Lower lobe of right lung (tissue), 2 donors: ENCODE measurements around the gene OR56B4. TPM values are rescaled to one million over a fixed set of nuclear protein-coding genes. Genes with fewer than 3 reads are reported as not detected.

Experiments
- ATAC-seq, 2 donors: fragments of 200-7000 bp; cut with Tn5 transposase; one replicate each; pipeline ENCODE4 v1.9.1; 2020 to 2022; ENCODE audit warnings: mild to moderate bottlenecking in 2 of 2, moderate library complexity in 2 of 2
- DNase-seq: peaks from one replicate; pipeline ENCODE4 v3.0.0-alpha.2; 2020
- H3K27ac ChIP-seq: fragments of 200-600 bp; one replicate; pipeline ENCODE4 v1.8.0; 2022
- H3K27me3 ChIP-seq: fragments of 200-600 bp; one replicate; pipeline ENCODE4 v1.8.0; 2022; ENCODE audit warnings: low read depth
- H3K36me3 ChIP-seq: fragments of 200-600 bp; one replicate; pipeline ENCODE4 v1.8.0; 2022; ENCODE audit warnings: mild to moderate bottlenecking
- H3K4me1 ChIP-seq: fragments of 200-600 bp; one replicate; pipeline ENCODE4 v1.8.0; 2022
- H3K4me3 ChIP-seq: fragments of 200-600 bp; one replicate; pipeline ENCODE4 v1.8.0; 2022; ENCODE audit warnings: mild to moderate bottlenecking
- H3K9me3 ChIP-seq: fragments of 200-600 bp; one replicate; pipeline ENCODE4 v1.8.0; 2022
- intact Hi-C: fragments of 100-400 bp; cut with DNase I; formaldehyde crosslinking; loops from one replicate; pipeline ENCODE4 v1.11.0; 2022
- total RNA-seq: library from RNA; stranded (reverse); fragmentation: NEBNext Ultra II Directional; extraction: Animal tissue kit (Norgen Biotek cat#: 25700); gene quantifications from one replicate; pipeline ENCODE4 v1.2.1, GENCODE V29; 2021
- TF ChIP-seq, protein P1 (sequence below): fragments of 200-600 bp; IDR thresholded peaks from one replicate; pipeline ENCODE4 v1.8.0; 2022; ENCODE audit warnings: antibody characterized with exemption, mild to moderate bottlenecking
- donor health status: DM: no; HTN: yes; CAD: no; lungs with severe emphysema.

OR56B4 gene
- total RNA-seq, 1 donor from 2014 or later, result not detected

DNA sequence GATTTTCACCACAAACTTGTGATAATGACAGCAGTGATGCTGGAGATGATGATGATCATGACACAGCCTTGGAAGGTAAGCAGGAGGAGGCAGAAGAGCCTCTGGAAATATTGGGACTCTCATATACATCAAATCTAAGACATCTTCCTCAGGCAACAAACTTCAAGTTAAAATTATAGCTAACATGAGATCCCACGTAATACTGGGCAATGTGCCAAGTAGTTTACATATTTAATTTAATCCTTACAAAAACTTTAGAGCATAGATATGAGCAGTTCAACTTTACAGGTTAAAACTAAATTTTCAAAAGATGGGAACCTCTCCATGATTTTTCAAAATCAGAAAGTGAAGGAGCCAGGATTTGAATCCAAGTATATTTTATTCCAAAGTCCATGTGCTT lies 43.6 kb downstream of the OR56B4 start:
- no peaks in the 10 kb centered on the region for H3K27me3 ChIP-seq
- intact Hi-C loops, result no loop called here
- ATAC-seq (no peak), DNase-seq (no peak)
- TF ChIP-seq, protein P1, sequence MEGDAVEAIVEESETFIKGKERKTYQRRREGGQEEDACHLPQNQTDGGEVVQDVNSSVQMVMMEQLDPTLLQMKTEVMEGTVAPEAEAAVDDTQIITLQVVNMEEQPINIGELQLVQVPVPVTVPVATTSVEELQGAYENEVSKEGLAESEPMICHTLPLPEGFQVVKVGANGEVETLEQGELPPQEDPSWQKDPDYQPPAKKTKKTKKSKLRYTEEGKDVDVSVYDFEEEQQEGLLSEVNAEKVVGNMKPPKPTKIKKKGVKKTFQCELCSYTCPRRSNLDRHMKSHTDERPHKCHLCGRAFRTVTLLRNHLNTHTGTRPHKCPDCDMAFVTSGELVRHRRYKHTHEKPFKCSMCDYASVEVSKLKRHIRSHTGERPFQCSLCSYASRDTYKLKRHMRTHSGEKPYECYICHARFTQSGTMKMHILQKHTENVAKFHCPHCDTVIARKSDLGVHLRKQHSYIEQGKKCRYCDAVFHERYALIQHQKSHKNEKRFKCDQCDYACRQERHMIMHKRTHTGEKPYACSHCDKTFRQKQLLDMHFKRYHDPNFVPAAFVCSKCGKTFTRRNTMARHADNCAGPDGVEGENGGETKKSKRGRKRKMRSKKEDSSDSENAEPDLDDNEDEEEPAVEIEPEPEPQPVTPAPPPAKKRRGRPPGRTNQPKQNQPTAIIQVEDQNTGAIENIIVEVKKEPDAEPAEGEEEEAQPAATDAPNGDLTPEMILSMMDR, result no peak
- no peaks in the 10 kb centered on the region for H3K4me1 ChIP-seq
- no peak overlapping the region for H3K4me3 ChIP-seq
- no peaks in the 10 kb centered on the region for H3K36me3 ChIP-seq
- H3K9me3 ChIP-seq, result no peaks in the 10 kb centered on the region
- no peak overlapping the region for H3K27ac ChIP-seq

DNA sequence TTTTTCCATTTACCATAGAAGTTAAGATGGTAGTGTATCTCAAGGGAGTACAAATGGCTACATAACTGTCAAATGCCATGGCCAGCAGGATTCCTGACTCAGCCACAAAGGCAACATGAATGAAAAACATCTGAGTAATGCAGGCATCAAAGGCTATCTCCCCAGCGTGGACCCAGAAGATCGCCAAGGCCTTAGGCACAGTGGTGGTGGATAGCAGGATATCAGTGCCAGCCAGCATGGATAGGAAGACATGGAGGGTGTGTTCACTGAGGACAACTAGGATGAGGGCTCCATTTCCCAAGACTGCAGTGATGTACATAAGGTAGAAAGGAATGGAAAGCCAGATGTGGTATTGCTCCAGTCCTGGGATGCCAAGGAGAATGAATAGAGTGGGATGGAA lies 44.6 kb downstream of the OR56B4 start:
- Histone ChIP-seq H3K27ac (no peak overlapping the region), H3K27me3 (no peaks in the 10 kb centered on the region), H3K4me3 (no peak overlapping the region), H3K9me3 (no peaks in the 10 kb centered on the region), H3K36me3 (no peaks in the 10 kb centered on the region), H3K4me1 (no peaks in the 10 kb centered on the region)
- TF ChIP-seq, protein P1, result no peak
- ATAC-seq (no peak), DNase-seq (no peak)
- intact Hi-C loops, result no loop called here

GRCh38 chr11:6156628-6157359 lies 49.3 kb downstream of the OR56B4 start:
- Histone ChIP-seq H3K27me3 (no peaks in the 10 kb centered on the region), H3K9me3 (no peaks in the 10 kb centered on the region), H3K4me3 (no peak overlapping the region), H3K27ac (no peak overlapping the region), H3K36me3 (no peaks in the 10 kb centered on the region), H3K4me1 (no peaks in the 10 kb centered on the region)
- intact Hi-C loops, result no loop called here
- DNase-seq, result no peak
- TF ChIP-seq, protein P1, result no peak
- no peak for ATAC-seq

Other genes with a start within 250 kb of the OR56B4 start
- not detected for gene OR52E8, start 250.0 kb upstream of the OR56B4 start, total RNA-seq
- not detected for gene OR52E4, start 227.1 kb upstream of the OR56B4 start, total RNA-seq
- gene OR52E5, start 214.5 kb upstream of the OR56B4 start, total RNA-seq, result not detected
- gene OR56A3, start 165.4 kb upstream of the OR56B4 start, total RNA-seq, result not detected
- gene OR56A5, start 139.2 kb upstream of the OR56B4 start, total RNA-seq, result not detected
- not detected for gene OR52L1, start 120.7 kb upstream of the OR56B4 start, total RNA-seq
- not detected for gene OR56A4, start 100.7 kb upstream of the OR56B4 start, total RNA-seq
- gene OR56A1, start 76.9 kb upstream of the OR56B4 start, total RNA-seq, result not detected
- gene OR52B2, start 62.6 kb downstream of the OR56B4 start, total RNA-seq, result not detected
- not detected for gene OR52W1, start 91.5 kb downstream of the OR56B4 start, total RNA-seq
- gene C11orf42, start 97.9 kb downstream of the OR56B4 start, total RNA-seq, result not detected
- gene FHIP1B, start 127.0 kb downstream of the OR56B4 start, total RNA-seq, result 37.1 TPM
- gene CNGA4, start 131.4 kb downstream of the OR56B4 start, total RNA-seq, result 3.8 TPM
- not detected for gene CCKBR, start 152.2 kb downstream of the OR56B4 start, total RNA-seq
- gene CAVIN3, start 212.8 kb downstream of the OR56B4 start, total RNA-seq, result 36.3 TPM